HG02885 (cell line): ENCODE measurements around the gene ADAMTSL3.

Experiments used
- ATAC-seq: cut with Tn5 transposase; IDR thresholded peaks from one replicate; pipeline ENCODE4 v1.9.1; 2021; ENCODE audit warnings: mild to moderate bottlenecking; ENCODE audit not compliant: unreplicated experiment, poor library complexity

The ADAMTSL3 gene, protein sequence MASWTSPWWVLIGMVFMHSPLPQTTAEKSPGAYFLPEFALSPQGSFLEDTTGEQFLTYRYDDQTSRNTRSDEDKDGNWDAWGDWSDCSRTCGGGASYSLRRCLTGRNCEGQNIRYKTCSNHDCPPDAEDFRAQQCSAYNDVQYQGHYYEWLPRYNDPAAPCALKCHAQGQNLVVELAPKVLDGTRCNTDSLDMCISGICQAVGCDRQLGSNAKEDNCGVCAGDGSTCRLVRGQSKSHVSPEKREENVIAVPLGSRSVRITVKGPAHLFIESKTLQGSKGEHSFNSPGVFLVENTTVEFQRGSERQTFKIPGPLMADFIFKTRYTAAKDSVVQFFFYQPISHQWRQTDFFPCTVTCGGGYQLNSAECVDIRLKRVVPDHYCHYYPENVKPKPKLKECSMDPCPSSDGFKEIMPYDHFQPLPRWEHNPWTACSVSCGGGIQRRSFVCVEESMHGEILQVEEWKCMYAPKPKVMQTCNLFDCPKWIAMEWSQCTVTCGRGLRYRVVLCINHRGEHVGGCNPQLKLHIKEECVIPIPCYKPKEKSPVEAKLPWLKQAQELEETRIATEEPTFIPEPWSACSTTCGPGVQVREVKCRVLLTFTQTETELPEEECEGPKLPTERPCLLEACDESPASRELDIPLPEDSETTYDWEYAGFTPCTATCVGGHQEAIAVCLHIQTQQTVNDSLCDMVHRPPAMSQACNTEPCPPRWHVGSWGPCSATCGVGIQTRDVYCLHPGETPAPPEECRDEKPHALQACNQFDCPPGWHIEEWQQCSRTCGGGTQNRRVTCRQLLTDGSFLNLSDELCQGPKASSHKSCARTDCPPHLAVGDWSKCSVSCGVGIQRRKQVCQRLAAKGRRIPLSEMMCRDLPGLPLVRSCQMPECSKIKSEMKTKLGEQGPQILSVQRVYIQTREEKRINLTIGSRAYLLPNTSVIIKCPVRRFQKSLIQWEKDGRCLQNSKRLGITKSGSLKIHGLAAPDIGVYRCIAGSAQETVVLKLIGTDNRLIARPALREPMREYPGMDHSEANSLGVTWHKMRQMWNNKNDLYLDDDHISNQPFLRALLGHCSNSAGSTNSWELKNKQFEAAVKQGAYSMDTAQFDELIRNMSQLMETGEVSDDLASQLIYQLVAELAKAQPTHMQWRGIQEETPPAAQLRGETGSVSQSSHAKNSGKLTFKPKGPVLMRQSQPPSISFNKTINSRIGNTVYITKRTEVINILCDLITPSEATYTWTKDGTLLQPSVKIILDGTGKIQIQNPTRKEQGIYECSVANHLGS (N-terminal part only)

DNA sequence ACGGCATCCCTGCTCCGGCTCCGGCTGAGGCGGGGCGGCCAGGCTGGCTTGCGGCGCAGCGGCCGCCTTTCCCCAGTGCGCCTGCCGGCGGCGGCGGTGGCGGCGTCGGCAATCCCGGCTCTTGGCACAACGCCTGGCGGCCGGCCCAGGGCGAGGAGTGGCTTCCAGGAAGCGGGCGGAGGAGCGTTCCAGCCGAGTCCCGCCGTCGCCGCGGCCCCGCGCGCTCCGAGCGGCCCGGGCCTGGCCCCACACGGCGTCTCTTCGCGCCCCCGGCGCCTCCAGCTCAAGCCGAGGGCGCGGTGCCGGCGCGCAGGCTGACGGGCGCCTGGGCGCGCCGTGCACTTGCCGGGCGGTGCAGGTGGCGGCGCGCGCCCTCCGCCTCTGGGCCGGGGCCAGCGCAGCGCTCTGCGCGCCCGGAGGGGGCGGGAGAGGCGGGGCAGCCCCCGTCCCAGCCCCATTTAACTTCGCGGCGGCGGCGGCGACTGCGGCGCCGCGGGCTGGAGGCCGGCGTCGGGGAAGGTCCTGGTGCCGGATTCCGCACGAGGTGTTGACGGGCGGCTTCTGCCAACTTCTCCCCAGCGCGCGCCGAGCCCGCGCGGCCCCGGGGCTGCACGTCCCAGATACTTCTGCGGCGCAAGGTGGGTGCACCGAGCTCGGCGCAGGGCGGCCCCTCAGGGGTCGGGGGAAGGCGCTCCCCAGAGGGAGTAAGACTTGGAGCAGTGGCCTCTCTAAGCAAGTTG, at the start of gene ADAMTSL3:
TSS of gene ADAMTSL3 (plus strand) at position 485 of the 740 bp plus-strand sequence. CDS start 1,639 bp downstream, outside the sequence.
- ATAC-seq = no peak

GRCh38 chr15:83604549-83604948, 49.4 kb upstream of the ADAMTSL3 start:
- no peak for ATAC-seq

DNA sequence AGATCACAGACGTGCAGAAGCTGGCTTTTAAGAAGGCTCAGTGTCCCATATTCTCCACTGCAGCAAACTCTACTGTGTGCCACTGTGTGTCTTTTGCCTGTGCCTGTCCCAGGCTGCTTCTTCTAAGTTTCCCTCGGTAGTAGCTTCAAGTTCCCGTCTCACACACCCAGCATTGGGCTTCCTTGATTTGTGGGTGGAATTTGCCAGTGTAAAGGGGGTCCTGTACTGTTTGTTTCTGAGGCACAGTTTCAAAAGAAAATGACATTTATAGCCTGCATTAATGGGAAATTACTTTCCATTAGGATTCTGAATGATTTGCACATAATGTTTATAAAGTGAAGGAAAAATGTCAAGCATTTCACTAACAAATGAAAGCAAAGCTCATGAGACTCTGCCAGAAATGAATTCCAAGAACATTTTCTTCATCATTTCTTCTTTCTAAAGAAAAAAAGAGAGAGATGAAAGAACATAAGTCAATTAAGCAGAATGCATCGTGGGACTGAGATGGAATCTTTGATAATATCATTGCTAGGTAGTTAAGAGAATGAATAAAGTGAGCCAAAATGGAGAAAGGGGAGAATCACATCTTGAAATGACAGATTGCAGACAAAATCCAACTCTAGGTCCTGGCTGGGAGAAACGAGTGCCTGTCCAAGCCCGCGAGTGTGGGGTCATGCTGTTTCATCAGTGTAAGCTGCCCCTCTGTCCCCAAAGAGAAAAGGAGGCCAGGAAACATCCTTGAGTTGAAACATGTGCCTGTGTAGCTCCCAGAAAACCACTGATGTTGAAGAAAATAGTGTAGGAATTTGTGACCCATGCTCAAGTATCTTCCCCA, 48.6 kb upstream of the ADAMTSL3 start:
- ATAC-seq = no peak

- no peak for ATAC-seq
These were observed 43.8 kb upstream of the ADAMTSL3 start for GRCh38 chr15:83610132-83610531.

- ATAC-seq = no peak
These were observed 42.8 kb upstream of the ADAMTSL3 start for GRCh38 chr15:83610901-83611685.

DNA sequence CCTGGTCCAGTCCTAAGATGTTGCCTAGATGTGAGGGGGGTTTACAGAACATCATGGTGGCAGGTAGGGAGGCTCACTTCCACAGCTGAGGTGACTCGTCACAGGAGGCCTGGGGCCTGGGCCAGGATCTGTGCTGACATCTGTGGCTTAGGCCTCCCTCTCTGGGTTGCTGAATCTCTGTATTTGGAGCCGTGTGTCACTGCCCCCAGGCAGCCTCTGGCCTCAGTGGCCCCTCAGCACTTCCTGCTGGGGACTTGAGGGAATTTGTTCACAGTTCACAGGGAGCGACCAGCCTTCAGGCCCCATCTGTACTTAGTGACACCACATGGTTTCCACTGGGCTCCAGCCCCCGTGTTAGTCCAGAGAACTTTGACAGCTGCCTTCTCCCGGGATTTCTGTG, 41.7 kb upstream of the ADAMTSL3 start:
- ATAC-seq = no peak

DNA sequence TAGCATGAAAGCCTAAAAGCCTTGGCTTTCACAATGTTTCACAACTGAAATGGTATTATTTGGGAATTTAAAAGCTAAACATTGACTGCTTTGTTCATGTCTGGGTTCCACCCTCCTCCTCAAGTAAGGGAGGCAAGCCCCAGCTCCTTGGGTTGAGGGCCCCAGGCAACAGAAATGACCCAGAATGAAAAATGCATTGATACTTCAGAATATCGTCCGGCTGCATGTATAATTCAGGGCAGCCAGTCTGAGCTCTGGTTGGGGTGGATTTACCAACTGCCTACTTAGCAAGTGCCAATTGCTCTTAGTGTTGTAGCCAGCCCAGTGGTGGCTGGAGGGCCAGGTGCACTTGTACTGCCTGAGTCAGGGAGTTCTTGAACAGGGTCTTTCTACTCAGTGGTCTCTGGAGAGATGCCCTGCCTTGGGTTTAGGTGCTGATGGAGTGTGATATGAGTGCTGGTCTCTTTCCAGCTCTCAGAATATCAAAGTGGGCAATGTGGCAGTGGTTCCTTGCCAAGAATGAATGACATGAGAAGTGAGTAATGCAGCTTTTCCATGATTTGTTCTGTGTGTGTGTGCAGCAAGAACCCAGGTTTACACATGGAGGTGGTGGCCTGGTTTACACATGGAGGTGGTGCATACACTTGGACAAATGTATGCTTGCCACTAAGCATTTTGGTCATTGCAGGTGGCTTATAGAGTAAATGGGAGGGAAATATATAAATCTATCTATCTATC, 40.9 kb upstream of the ADAMTSL3 start:
- no peak for ATAC-seq

DNA sequence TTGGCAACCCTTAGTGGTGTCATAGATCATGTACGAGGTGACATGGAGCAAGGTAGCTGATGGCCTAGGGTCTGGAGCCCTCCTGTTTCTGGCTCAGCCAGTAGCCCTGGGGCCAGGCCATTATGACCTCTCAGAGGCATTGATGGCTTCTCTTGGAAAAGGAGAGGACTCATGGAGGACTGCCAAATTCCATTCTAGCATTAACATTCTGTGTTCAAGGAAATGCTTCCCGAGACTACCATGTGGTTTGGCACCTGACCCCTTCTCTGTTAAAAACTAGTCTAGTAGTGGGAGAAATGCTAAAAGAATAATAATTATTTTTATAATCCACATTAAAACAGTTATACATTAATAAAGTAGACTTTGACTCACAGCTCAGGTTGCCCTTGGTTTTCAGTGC, 40.2 kb upstream of the ADAMTSL3 start:
- no peak for ATAC-seq

DNA sequence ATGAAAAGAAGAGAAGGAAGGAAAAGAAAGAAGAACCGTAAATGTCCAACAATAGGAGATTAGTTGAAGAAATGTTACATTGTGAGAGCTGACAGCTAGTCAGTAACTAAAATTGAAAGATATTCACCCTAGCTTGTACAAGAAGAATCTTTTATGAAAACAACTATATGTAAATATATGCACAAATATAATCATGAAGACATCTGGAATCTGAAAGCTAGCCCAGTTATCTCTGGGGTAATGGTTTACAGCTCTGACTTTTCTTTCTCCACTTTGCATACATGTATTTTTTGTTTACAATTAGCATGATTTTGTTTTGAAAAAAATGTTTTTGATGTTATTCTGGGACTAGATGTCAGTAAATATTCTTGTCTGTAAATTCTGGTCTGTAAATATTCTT, 37.1 kb upstream of the ADAMTSL3 start:
- ATAC-seq = no peak

DNA sequence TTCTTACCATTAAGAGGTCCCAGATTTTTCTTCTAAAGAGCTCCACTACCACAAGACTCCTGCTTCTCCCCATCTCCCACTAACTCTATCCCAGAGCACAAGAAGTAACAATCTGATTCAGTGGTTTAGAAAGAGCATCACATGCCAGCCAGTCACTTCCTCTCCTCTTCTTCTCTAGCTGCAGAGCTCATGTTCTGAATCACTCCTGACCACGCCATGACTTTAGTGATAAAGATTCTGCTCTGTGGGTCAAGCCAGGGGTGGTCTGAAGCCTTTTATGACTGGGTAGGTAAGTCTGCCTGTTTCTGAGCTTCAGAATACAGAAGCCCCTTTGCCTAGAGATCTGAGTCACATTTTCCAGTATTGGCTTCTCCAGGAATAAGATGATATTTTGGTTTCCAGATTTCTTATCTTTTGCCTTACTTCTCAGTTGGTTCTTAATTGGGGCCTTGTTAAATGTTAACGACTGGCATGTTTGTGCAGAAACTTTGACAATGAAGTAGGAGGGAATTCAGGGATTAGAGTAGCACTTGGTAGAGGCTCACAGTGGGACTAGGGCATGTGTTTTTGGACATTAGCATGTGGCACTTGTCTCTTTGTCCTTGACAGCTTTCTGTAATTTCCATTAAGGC, 27.6 kb upstream of the ADAMTSL3 start:
- ATAC-seq = no peak

DNA sequence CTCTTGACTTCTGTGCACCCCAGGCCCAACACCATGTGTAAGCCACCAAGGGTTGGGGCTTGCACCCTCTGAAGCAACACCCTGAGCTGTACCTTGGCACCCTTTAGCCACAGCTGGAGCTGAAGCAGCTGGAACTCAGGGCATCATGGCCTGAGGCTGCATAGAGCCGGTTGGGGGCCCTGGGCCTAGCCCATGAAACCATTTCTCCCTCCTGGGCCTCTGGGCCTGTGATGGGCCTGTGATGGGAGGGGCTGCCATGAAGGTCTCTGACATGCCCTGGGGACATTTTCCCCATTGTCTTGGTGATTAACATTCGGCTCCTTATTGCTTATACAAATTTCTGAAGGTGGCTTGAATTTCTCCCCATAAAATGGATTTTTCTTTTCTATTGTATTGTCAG, 22.4 kb upstream of the ADAMTSL3 start:
- ATAC-seq = no peak

- no peak for ATAC-seq
These were observed 10.7 kb upstream of the ADAMTSL3 start for GRCh38 chr15:83643201-83643600.

DNA sequence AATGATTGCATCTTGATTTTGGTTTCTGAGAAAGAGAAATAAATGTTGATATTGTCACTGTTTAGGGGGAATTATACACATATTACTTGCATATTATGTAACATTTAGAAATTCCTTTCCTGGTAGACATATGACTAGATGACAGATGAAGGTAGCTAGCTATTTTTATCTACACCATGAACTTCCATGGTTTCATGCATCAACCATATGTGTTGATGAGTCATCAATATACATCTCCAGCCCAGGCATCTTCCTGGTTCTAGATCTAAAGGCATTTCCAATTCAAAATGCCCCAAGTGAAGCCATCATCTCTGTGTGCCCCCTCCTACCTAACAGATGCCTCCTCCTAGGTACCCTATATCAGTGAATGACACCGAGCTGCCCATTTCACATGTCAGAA, 9.5 kb upstream of the ADAMTSL3 start:
- no peak for ATAC-seq

- no peak for ATAC-seq
These were observed 3.1 kb upstream of the ADAMTSL3 start for GRCh38 chr15:83650831-83651230.

DNA sequence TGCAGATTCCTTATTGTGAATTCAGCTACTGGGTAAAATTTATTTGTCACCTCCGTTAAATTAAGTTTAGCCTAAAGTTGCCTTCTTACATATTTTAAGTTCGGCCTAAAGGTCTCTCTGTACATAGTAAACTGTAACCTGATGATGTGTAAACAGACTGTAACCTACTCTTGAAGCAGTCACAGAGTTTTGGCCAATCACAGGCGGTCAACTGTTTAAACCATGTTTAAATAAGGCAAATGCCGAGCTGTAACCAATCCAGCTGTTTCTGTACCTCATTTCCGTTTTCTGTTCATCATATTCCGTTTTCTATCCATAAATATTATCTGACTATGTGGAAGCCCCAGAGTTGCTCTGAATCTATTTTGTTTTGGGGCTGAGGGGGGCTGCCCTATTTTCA, 2.4 kb upstream of the ADAMTSL3 start:
- ATAC-seq = no peak

- ATAC-seq = no peak
These were observed 1.2 kb upstream of the ADAMTSL3 start for GRCh38 chr15:83652626-83653204.

- ATAC-seq = no peak
These were observed 660 bp upstream of the ADAMTSL3 start for GRCh38 chr15:83653288-83653638.
